HG03108 (cell line): ENCODE measurements around the gene GRPEL2.

Source experiments
- ATAC-seq: cut with Tn5 transposase; IDR thresholded peaks from one replicate; pipeline ENCODE4 v1.9.1; 2021; ENCODE audit warnings: moderate library complexity; ENCODE audit not compliant: unreplicated experiment

Gene GRPEL2

GRCh38 chr5:149355688-149356087 is 10.4 kb downstream of the GRPEL2 start:
- no peak for ATAC-seq

GRCh38 chr5:149356391-149356790 is 11.1 kb downstream of the GRPEL2 start:
- no peak for ATAC-seq

GRCh38 chr5:149357370-149358293 is 12.3 kb downstream of the GRPEL2 start, which contains the start of gene PCYOX1L:
PCYOX1L (plus strand) TSS chr5:149358046; CDS start chr5:149358069, 23 bp downstream.
- ATAC-seq, result peak; percentile 100

DNA sequence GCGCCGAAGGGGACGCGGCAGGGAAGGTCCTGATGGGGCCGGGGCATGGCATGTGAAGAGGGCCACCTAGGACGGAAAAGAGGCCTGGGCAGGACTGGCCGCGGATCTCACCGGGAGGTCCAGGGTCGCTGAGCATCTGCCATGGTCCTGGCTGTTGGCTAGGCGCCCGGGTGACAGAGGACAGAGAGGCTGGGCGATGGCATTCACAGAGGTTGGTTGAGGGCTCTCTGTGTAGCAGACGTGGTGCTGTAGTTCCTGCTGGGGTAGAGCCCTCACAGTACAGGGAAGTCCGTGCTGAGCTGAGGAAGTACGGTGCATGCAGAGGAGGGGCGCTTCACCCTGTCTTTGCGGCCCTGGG is 13.0 kb downstream of the GRPEL2 start:
- no peak for ATAC-seq

DNA sequence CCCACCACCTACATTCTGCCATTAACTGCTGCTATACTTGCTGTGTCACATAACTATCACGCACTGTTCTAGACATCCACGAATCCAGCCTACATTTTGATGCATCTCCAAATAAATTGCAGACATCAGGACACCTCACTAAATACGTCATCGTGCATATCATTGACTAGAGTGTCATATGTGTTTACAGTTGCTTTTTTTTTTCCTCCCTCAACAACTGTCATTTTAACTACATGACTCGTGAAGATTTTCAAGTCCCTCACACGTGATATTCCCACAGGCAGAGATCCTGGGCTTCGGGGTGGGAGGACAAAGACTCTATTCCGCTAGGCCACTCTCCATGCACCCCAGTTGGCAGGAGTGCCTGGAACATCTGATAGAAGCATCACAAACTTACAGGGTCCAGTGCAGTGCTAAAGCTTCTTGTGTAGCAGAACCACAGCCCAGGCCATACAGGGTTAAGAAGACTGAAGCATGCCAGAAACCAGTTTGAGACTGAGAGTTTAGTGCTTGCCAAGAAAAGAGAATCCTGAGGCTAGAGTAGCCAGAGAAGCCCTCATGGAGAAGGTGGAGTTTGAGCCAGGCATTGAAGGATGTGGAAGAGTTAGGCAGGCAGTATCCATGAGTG is 13.7 kb downstream of the GRPEL2 start:
- no peak for ATAC-seq

DNA sequence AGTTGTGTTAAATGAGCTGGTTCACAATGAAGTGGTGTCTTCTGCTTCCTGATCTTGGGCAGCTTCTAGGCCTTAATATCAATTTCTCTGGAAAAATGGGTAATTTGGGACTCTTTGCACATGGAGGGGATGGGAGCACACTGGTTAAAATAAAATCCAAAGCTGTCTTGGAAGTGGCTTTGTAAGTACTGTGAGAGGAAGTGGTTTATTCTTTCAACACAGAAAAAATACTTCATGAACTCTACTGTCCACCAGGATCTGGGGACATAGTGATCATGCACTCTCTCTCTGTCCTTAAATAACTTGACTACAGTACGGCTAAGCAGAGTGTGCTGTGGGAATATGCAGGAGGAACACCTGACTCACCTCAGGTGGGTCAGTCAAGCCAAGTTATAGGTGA is 15.0 kb downstream of the GRPEL2 start:
- no peak for ATAC-seq

- ATAC-seq, result no peak
These were observed 17.2 kb downstream of the GRPEL2 start for GRCh38 chr5:149362541-149362940.

DNA sequence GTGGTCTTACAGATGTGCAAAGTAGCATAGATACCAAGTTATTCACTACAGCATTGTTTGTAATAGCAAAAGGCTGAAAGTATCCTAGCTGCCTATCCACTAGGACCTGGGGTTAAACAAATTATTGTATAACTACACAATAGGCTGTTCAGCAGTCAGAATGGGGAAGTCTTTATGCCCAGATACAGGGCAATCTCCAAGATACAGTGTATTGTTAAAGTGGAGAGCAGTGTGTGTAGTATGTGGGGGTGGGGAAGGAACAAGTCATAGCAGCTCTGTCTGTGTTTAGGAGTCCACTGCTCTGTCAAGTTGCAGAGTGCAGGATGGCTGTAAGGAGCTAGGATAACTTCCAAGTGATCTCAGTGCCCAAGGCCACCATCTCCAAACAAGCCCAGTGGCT is 18.1 kb downstream of the GRPEL2 start:
- ATAC-seq, result no peak

DNA sequence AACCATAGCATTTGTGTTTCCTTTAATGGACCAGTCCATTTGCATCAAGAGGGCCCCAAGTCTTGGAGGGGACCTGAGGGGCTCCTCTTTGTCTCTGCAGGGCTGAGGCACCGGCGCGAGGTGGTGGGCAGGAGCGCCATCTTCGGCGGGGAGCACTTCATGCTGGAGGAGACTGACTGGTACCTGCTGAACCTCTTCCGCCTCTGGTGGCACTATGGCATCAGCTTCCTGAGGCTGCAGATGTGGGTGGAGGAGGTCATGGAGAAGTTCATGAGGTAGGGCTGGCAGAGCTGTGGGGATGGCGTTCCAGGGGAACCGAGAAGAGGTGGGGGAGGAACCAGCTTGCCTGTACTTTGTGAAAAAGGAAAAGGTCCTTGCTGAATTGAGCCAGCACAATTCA is 18.6 kb downstream of the GRPEL2 start:
- ATAC-seq, result no peak

DNA sequence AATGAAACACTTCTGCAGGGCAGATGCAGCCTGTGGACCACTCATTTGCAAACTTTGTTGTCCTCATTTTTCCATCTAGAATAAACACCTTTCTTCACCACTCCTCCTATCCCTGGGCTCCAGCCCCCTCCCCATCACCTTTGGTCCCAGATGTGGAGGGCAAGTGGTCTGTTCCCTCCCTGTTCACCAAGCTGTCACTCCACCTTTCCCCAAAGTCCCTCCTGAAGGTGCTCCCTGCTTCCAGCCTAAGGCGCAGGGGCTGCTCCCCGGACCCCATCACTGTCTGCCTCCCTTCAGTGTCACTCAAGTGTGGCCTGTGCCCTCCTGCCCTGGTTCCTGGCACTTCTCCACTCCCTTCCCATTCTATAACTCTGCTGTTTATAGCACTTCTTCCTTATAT is 19.4 kb downstream of the GRPEL2 start:
- no peak for ATAC-seq

- no peak for ATAC-seq
These were observed 20.1 kb downstream of the GRPEL2 start for GRCh38 chr5:149365418-149365817.

GRCh38 chr5:149366169-149366729 is 20.9 kb downstream of the GRPEL2 start:
- no peak for ATAC-seq

DNA sequence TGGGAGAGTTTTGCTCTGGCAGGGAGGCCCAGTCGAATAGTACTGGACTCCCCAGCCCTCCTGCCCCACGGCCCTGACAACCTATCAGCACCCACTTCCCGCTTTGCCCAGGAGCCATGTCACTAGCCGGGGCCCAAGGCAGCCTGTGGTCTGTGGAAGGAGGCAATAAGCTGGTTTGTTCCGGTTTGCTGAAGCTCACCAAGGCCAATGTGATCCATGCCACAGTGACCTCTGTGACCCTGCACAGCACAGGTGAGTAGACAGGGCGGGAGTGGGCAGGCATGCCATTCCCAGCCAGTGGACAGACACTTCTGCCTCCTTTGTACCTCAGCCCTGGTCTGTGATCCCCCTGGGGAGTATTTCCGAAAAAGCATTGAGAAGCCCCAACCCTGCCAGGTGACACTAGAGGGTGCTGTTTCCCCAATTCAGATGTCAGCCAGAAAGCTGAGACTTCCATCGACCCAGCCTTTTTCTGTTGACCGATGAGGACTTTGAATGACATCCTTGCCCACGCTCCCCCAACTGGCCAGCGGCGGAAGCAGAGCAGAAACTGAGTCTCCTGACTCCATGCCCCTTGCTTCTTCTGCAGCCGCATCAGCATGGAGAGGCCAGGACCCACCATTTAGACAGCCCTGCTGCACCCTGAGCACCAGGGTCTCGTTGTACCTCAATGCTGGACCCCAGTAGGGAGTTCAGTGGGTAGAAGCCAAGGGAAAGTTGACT is 22.1 kb downstream of the GRPEL2 start:
- peak; percentile 42 for ATAC-seq

- no peak for ATAC-seq
These were observed 22.8 kb downstream of the GRPEL2 start for GRCh38 chr5:149367972-149368645.

- no peak for ATAC-seq
These were observed 25.6 kb downstream of the GRPEL2 start for GRCh38 chr5:149370878-149371277.

DNA sequence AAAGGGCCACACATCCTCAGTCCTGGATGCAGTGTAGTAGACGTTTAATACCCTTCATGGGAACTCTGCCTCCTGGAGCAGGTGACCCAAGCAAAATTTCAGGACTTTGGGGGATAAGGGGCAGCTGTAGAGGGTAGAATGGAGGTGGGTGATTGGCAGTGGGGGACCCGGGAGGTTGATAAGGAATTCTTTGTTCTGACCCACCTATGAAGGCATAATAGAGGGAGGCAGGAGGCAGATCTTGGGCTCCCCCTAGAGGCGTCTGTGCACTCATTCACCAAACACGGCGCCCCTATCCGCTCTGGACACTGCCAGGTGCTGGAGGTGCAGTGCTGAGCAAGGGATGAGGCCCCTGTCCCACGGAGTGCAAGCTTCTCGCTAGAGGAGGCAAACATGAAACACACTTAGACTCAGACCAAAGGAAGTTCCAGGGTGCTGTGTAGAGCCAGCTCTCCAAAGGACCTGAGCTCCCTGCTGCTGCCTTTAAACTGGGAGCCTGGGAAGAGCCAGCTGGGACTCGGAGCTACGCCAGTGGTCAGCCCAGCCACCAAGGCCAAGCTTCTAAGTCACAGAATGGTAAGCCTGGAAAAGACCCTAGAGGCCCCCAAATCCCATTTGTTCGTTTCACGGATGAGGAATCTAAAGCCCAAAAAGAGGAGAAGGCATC is 26.1 kb downstream of the GRPEL2 start:
- no peak for ATAC-seq

DNA sequence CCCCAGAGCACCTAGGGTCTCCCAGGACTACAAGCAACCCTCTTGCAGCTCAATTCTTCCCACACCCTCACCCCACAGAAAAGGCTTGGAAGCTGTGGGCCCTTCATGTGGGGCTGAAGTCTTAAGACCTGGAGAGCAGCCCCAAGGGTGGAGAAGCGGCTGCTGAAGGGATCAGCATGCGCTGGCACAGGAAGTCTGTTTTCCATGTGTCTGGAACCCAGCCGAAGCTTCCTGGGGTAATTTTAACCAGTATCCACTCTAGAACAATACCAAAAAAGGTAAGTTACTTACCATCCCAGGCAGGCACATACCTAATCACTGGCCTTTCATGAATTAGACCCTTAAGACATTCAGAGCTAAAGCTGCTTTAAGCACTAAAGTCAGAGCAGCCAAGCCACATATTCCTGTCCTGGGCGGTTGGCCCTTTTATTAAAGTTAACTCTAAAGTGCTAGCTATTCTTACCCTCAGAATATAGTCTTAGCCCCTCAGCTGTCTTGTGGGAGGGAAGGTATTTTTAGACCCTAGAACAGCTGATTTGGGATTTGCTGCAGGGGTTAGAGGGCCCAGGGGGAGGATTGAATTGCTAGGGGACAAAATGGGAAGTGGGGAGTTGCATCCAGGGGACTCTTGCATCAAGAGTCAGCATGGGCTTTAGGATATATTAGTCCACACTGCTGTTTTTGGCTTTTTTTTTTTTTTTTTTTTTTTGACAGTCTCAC is 26.9 kb downstream of the GRPEL2 start:
- no peak for ATAC-seq

DNA sequence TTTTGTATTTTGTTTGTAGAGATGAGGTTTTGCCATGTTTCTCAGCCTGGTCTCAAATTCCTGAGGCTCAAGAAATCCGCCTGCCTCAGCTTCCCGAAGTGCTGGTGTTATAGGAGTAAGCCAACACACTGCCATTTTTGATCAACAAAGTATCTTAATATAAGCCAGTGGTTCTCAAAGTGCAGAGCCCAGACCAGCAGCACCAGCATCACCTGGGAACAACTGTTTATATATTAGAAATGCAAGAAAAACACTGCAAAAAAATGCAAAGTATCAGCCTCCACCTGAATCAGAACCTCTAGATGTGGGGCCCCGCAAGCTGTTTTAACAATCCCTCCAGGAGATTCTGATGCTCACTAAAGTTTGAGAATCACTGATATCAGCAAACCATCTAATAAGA is 27.6 kb downstream of the GRPEL2 start:
- no peak for ATAC-seq

- ATAC-seq, result no peak
These were observed 29.0 kb downstream of the GRPEL2 start for GRCh38 chr5:149374303-149374702.

GRCh38 chr5:149374801-149375200 is 29.5 kb downstream of the GRPEL2 start:
- no peak for ATAC-seq
